Endodermal cell (in vitro differentiated cells): Measurements from ENCODE around the gene NCBP1. TPM values are rescaled to one million over a fixed set of nuclear protein-coding genes. Genes with fewer than 3 reads are reported as not detected.
"Not testable (repeated sequence)": the region's sequence is repeated elsewhere in the genome, so short reads cannot be mapped to it uniquely, and the experiment has no call there.

Experiments
- DNase-seq: peaks from one replicate; pipeline ENCODE4 v3.0.0-alpha.2; 2017
- H3K27ac ChIP-seq: 2 replicates; pipeline ENCODE4 v1.5.1; 2013; ENCODE audit warnings: mild to moderate bottlenecking, low read depth, low read length, moderate library complexity
- H3K27me3 ChIP-seq: 2 replicates; pipeline ENCODE4 v1.6.1; 2013; ENCODE audit warnings: mild to moderate bottlenecking, low read length, moderate library complexity; ENCODE audit not compliant: insufficient read depth, control insufficient read depth, poor library complexity, severe bottlenecking
- H3K36me3 ChIP-seq: 2 replicates; pipeline ENCODE4 v1.7.0; 2013; ENCODE audit warnings: mild to moderate bottlenecking, low read length, moderate library complexity; ENCODE audit not compliant: control insufficient read depth, insufficient read depth
- H3K4me1 ChIP-seq: one replicate; pipeline ENCODE4 v1.7.0; 2013; ENCODE audit warnings: low read length; ENCODE audit not compliant: control insufficient read depth, insufficient read depth
- H3K4me3 ChIP-seq: 2 replicates; pipeline ENCODE4 v1.5.1; 2013; ENCODE audit warnings: mild to moderate bottlenecking, low read length, moderate library complexity
- H3K9ac ChIP-seq: 2 replicates; pipeline ENCODE4 v1.6.1; 2013; ENCODE audit warnings: mild to moderate bottlenecking, low read length, moderate library complexity; ENCODE audit not compliant: poor library complexity, severe bottlenecking; ENCODE audit errors: extremely low read depth
- H3K9me3 ChIP-seq: 2 replicates; pipeline ENCODE4 v1.6.1; 2013; ENCODE audit warnings: mild to moderate bottlenecking, low read length, moderate library complexity; ENCODE audit not compliant: control insufficient read depth
- H3K27ac Mint-ChIP-seq: 2 replicates; pipeline ENCODE4 v1.8.0; 2020; ENCODE audit warnings: mixed read lengths
- H3K27me3 Mint-ChIP-seq: 2 replicates; pipeline ENCODE4 v1.8.0; 2021; ENCODE audit warnings: mild to moderate bottlenecking, mixed read lengths; ENCODE audit not compliant: insufficient read depth
- H3K36me3 Mint-ChIP-seq: 2 replicates; pipeline ENCODE4 v1.8.0; 2020; ENCODE audit warnings: low read depth, mixed read lengths
- H3K4me1 Mint-ChIP-seq: 2 replicates; pipeline ENCODE4 v1.8.0; 2020; ENCODE audit warnings: mixed read lengths
- H3K4me3 Mint-ChIP-seq: 2 replicates; pipeline ENCODE4 v1.8.0; 2020; ENCODE audit warnings: mild to moderate bottlenecking, moderate library complexity, mixed read lengths
- H3K9me3 Mint-ChIP-seq: 2 replicates; pipeline ENCODE4 v1.8.0; 2020; ENCODE audit warnings: mild to moderate bottlenecking, mixed read lengths
- CTCF ChIP-seq: fragments of 200-600 bp; sonication (generic); conservative IDR thresholded peaks from 2 replicates; pipeline ENCODE4 v1.5.0; 2021; ENCODE audit warnings: antibody characterized with exemption, mild to moderate bottlenecking
- WGBS, 2 experiments: methylation state at CpG; one replicate each; pipeline versions ENCODE4 v1.1.5 to v1.1.7; 2013; ENCODE audit warnings: missing lambda C conversion rate in 2 of 2, mixed read lengths in 1 of 2; ENCODE audit not compliant: insufficient coverage in 1 of 2, insufficient read length in 1 of 2; 5-methylcytosine and 5-hydroxymethylcytosine counted together
- total RNA-seq, 2 donors: library from RNA; stranded (reverse); fragmentation: NEBNext Ultra II Directional in 1 of 2; extraction: Animal tissue kit (Norgen Biotek cat#: 25700) in 1 of 2; gene quantifications; 2 replicates in 1 of 2; 3 replicates in 1 of 2; pipeline ENCODE4 v1.2.1, GENCODE V29; 2021

NCBP1 gene
- total RNA-seq, 2 donors from 2014 or later = 47.0 to 51.7 TPM

- H3K27ac Mint-ChIP-seq = no peak overlapping the region
- no peak overlapping the region for H3K27ac ChIP-seq
- H3K36me3 Mint-ChIP-seq = no peaks in the 10 kb centered on the region
- H3K9ac ChIP-seq = no peak overlapping the region
- no peak overlapping the region for H3K4me3 ChIP-seq
- peaks cover 48% of the 10 kb centered on the region for H3K4me1 Mint-ChIP-seq
- no peaks in the 10 kb centered on the region for H3K27me3 ChIP-seq
- TF ChIP-seq CTCF = no peak
- H3K4me1 ChIP-seq = peaks cover 10% of the 10 kb centered on the region
- 90 to 92% methylated on average over 10 to 14 of the region's 14 CpGs for WGBS, 2 experiments
- no peaks in the 10 kb centered on the region for H3K9me3 Mint-ChIP-seq
- H3K36me3 ChIP-seq = no peaks in the 10 kb centered on the region
- no peak for DNase-seq
- H3K4me3 Mint-ChIP-seq = no peak overlapping the region
- H3K27me3 Mint-ChIP-seq = peaks cover 4% of the 10 kb centered on the region
- H3K9me3 ChIP-seq = no peaks in the 10 kb centered on the region
Observed at GRCh38 chr9:97698865-97699264, 65.2 kb downstream of the NCBP1 start.

- H3K4me1 ChIP-seq = peaks cover 10% of the 10 kb centered on the region
- not testable (repeated sequence) for H3K4me3 ChIP-seq, H3K27me3 ChIP-seq, DNase-seq, H3K9me3 Mint-ChIP-seq, H3K27ac Mint-ChIP-seq, H3K9ac ChIP-seq, H3K27me3 Mint-ChIP-seq, H3K9me3 ChIP-seq, H3K4me3 Mint-ChIP-seq, H3K36me3 ChIP-seq, H3K27ac ChIP-seq, H3K36me3 Mint-ChIP-seq
- 93 to 96% methylated on average over 13 of the region's 13 CpGs for WGBS, 2 experiments
- peaks cover 49% of the 10 kb centered on the region for H3K4me1 Mint-ChIP-seq
Observed at GRCh38 chr9:97699281-97699680, 65.7 kb downstream of the NCBP1 start.

GRCh38 chr9:97699824-97700223 lies 66.2 kb downstream of the NCBP1 start:
- not testable (repeated sequence) for H3K9me3 ChIP-seq, H3K9ac ChIP-seq, H3K27me3 ChIP-seq, H3K9me3 Mint-ChIP-seq, H3K36me3 Mint-ChIP-seq, H3K4me3 Mint-ChIP-seq, H3K27me3 Mint-ChIP-seq, H3K4me3 ChIP-seq, H3K27ac ChIP-seq, H3K36me3 ChIP-seq, H3K27ac Mint-ChIP-seq, DNase-seq
- peaks cover 10% of the 10 kb centered on the region for H3K4me1 ChIP-seq
- WGBS, 2 experiments = 90 to 93% methylated on average over 3 of the region's 3 CpGs
- peaks cover 49% of the 10 kb centered on the region for H3K4me1 Mint-ChIP-seq

DNA sequence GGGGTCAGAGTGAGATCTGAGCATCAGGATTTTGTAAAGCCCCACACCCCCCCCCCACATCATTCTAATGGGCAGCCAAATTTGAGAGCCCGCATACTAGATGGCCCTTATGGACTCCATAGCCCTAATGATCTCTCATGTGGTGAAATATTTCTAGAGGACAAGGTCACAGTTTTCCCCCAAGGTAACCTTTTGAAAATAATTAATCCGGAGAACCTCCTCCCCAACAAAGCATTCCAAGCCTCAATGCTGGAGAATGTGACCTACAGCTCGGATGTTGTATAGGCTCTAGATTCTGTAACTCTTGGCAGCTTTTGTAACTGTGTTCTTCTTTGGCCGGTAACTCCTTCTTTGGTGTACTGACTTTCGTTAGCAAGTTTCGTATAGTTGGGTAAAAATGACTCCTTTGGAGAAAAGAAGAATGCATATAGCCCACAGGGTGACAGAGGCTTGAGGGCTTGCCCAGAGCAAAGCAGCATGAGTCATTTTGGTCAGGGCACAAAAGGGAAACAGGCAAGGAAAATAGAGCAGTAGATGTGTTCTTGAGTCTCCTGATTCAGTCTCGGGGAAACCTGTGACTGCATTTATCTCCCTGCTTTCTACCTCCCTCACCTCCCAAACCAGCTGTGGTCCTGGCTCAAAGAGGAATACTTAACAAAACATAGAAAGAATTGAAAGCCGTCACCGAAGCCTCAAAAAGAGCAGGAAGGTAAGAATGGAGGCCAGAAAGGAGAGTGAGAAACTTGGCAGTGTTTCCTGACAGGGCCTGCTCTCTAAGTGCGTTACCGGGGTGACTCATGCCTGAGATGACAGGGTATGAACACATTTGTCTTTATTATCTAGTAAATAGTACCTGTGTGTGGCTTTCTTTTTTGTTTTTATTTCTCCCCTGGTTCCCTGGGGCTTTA lies 70.1 kb downstream of the NCBP1 start:
- Mint-ChIP-seq H3K27ac (no peak overlapping the region), H3K4me1 (peaks cover 31% of the 10 kb centered on the region), H3K27me3 (peaks cover 29% of the 10 kb centered on the region), H3K9me3 (no peaks in the 10 kb centered on the region), H3K4me3 (no peak overlapping the region), H3K36me3 (no peaks in the 10 kb centered on the region)
- Histone ChIP-seq H3K9me3 (no peaks in the 10 kb centered on the region), H3K4me3 (no peak overlapping the region), H3K9ac (no peak overlapping the region), H3K27me3 (peaks cover 7% of the 10 kb centered on the region), H3K27ac (no peak overlapping the region), H3K36me3 (no peaks in the 10 kb centered on the region), H3K4me1 (no peaks in the 10 kb centered on the region)
- no peak for TF ChIP-seq CTCF
- 82 to 85% methylated on average over 8 to 11 of the region's 11 CpGs for whole genome bisulfite sequencing, 2 experiments
- no peak for DNase-seq
